Epithelial cell of esophagus (primary cell): Measurements from ENCODE around the gene MEPCE.
A peak's percentile ranks its signal among the peaks of the same experiment; 100 is the strongest.

Source experiments
- DNase-seq: peaks from one replicate; pipeline ENCODE4 v3.0.0; 2010; ENCODE audit warnings: low read depth
- H3K4me3 ChIP-seq: 2 replicates; pipeline ENCODE4 v1.5.1; 2011; ENCODE audit warnings: mild to moderate bottlenecking, low read length, control low read depth
- TF ChIP-seq, protein P1 (sequence below): IDR thresholded peaks from 2 replicates; pipeline ENCODE4 v1.5.1; 2011; ENCODE audit warnings: low read depth, mild to moderate bottlenecking, low read length, control low read depth, inconsistent platforms; ENCODE audit not compliant: insufficient read depth; ENCODE audit errors: missing control alignments

MEPCE gene

GRCh38 chr7:100476101-100476780 lies 46.6 kb downstream of the MEPCE start:
- H3K4me3 ChIP-seq, result peak overlapping the region; percentile 94
- TF ChIP-seq, protein P1, sequence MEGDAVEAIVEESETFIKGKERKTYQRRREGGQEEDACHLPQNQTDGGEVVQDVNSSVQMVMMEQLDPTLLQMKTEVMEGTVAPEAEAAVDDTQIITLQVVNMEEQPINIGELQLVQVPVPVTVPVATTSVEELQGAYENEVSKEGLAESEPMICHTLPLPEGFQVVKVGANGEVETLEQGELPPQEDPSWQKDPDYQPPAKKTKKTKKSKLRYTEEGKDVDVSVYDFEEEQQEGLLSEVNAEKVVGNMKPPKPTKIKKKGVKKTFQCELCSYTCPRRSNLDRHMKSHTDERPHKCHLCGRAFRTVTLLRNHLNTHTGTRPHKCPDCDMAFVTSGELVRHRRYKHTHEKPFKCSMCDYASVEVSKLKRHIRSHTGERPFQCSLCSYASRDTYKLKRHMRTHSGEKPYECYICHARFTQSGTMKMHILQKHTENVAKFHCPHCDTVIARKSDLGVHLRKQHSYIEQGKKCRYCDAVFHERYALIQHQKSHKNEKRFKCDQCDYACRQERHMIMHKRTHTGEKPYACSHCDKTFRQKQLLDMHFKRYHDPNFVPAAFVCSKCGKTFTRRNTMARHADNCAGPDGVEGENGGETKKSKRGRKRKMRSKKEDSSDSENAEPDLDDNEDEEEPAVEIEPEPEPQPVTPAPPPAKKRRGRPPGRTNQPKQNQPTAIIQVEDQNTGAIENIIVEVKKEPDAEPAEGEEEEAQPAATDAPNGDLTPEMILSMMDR, result no peak
- DNase-seq, result no peak

- TF ChIP-seq, protein P1, result peak; percentile 30
- H3K4me3 ChIP-seq, result peak overlapping the region; percentile 94
- DNase-seq, result peak; percentile 28
These were observed 47.6 kb downstream of the MEPCE start for GRCh38 chr7:100476903-100477870.

GRCh38 chr7:100477871-100478267 lies 48.2 kb downstream of the MEPCE start:
- TF ChIP-seq, protein P1, result no peak
- H3K4me3 ChIP-seq, result peak overlapping the region; percentile 94
- no peak for DNase-seq

DNA sequence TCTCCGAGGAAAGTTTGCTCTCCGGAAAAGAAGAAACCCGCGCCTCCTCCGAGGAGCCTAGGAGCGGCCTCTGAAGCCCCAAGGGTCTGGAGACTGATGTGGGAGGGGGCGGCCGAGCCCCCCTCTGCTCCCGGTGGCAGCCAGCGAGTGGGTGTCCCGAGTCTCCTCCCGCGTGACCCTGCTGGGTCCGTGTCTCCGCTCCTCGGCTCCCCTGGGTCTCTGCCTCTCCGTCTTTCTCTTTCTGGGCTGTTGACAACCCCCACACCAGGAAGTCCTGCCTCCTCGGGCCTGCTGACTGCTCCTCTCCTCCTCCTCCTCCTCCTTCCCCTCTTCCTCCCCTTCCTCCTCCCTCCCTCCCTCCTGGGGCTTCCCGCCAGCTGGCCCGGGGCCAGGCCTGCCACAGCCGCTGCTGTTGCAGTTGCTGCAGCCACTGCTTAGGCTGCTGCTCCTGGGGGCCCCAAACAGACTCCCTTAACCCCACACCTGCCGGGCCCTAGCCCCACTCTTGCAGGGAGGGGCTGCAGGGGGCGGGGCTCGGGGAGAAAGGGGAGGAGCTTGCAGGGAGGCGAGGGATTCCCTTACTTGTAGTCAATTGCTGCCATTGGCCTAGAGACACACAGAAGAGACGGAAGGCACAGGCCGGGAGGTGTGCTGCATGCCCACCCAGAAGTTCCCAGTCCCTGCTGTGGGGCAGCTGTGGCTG lies 49.5 kb downstream of the MEPCE start, which contains the start of gene TSC22D4:
TSS of gene TSC22D4 (minus strand) at position 257 of the 703 bp plus-strand sequence. CDS start 1,176 bp downstream, outside the sequence.
- DNase-seq, result peak; percentile 91
- TF ChIP-seq, protein P1, result no peak
- H3K4me3 ChIP-seq, result peak within 1 kb of the TSS; percentile 94

- no peak overlapping the region for H3K4me3 ChIP-seq
- TF ChIP-seq, protein P1, result no peak
- no peak for DNase-seq
These were observed 51.8 kb downstream of the MEPCE start for GRCh38 chr7:100481466-100481865.

DNA sequence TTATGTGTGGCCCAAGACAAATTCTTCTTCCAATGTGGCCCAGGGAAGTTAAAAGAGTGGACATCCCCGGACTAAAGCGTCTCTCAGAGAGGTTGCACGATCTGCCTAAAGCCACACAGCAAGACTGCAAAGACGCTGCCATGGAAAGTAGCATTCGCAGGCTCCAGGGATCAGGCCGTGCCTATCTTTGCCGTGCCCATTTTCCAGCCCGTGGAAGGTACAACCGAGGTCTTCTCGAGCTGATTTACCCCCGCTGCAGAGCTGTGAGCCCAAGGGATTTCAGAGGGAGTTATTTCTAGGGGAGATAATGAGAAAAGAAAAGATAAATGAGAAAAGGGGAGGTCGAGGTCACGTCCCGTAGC lies 53.1 kb downstream of the MEPCE start:
- TF ChIP-seq, protein P1, result no peak
- DNase-seq, result no peak
- H3K4me3 ChIP-seq, result peak overlapping the region; percentile 51
